SK-N-SH (cell line): ENCODE data around the gene PLIN5. TPM values are rescaled to one million over a fixed set of nuclear protein-coding genes. Genes with fewer than 3 reads are reported as not detected.

Experiments
- CTCF ChIA-PET: fragments of 300-600, 350-600 bp; formaldehyde crosslinking; extraction: SDS; loops from one replicate; lab custom pipeline; 2021; lab: Yijun Ruan, JAX
- POLR2A ChIA-PET: fragments of 350-600 bp; sonication (Branson Sonifier 250); formaldehyde crosslinking; extraction: SDS; loops from one replicate; lab custom pipeline; 2020; ENCODE audit warnings: antibody characterized with exemption, inconsistent platforms; lab: Yijun Ruan, JAX
- DNase-seq: peaks from one replicate; pipeline ENCODE4 v3.0.0; 2012
- H2AFZ ChIP-seq: fragments of 200-600 bp; sonication (generic); 2 replicates; pipeline ENCODE4 v1.8.1; 2016; ENCODE audit warnings: antibody characterized with exemption, mild to moderate bottlenecking, low read depth
- H3F3A ChIP-seq: fragments of 200-600 bp; sonication (generic); replicated peaks from 2 replicates; pipeline ENCODE3; 2016; ENCODE audit warnings: antibody characterized with exemption, mild to moderate bottlenecking; ENCODE audit not compliant: insufficient read depth
- H3K27ac ChIP-seq, 2 experiments: fragments of 200-500 bp in 1 of 2; fragments of 200-600 bp in 1 of 2; sonication (Bioruptor generic) in 1 of 2; sonication (generic), shearing (Covaris generic) in 1 of 2; 2 replicates each; pipeline versions ENCODE4 v1.5.1 to v1.6.1; 2014 to 2016; ENCODE audit warnings: low read depth in 2 of 2, inconsistent platforms in 1 of 2, low read length in 1 of 2, mild to moderate bottlenecking in 1 of 2, mixed read lengths in 1 of 2
- H3K27me3 ChIP-seq: fragments of 200-600 bp; sonication (generic), shearing (Covaris generic); 2 replicates; pipeline ENCODE4 v1.6.1; 2016; ENCODE audit warnings: mixed run types; ENCODE audit not compliant: insufficient read depth
- H3K36me3 ChIP-seq, 2 experiments: fragments of 200-500 bp in 1 of 2; fragments of 200-600 bp in 1 of 2; sonication (Bioruptor generic) in 1 of 2; sonication (generic) in 1 of 2; replicated peaks in 1 of 2; 2 replicates each; pipeline versions ENCODE3 to v1.5.1; 2014 to 2016; ENCODE audit warnings: low read length in 1 of 2, mild to moderate bottlenecking in 1 of 2; ENCODE audit not compliant: insufficient read depth in 2 of 2, control insufficient read depth in 1 of 2
- H3K4me1 ChIP-seq, 2 experiments: fragments of 200-500 bp in 1 of 2; fragments of 200-600 bp in 1 of 2; sonication (Bioruptor generic) in 1 of 2; sonication (generic), shearing (Covaris generic) in 1 of 2; 2 replicates each; pipeline versions ENCODE4 v1.5.1 to v1.6.1; 2014 to 2016; ENCODE audit warnings: low read depth in 1 of 2, low read length in 1 of 2, mixed run types in 1 of 2; ENCODE audit not compliant: insufficient read depth in 2 of 2, control insufficient read depth in 1 of 2
- H3K4me2 ChIP-seq: fragments of 200-600 bp; sonication (generic), shearing (Covaris generic); 2 replicates; pipeline ENCODE4 v1.6.1; 2017; ENCODE audit warnings: mixed run types
- H3K4me3 ChIP-seq, 2 experiments: fragments of 200-500 bp in 1 of 2; fragments of 200-600 bp in 1 of 2; sonication (Bioruptor generic) in 1 of 2; sonication (generic), shearing (Covaris generic) in 1 of 2; 2 replicates each; pipeline versions ENCODE4 v1.5.1 to v1.8.1; 2014 to 2016; ENCODE audit warnings: low read depth in 2 of 2, inconsistent platforms in 1 of 2, low read length in 1 of 2, mild to moderate bottlenecking in 1 of 2, mixed read lengths in 1 of 2, moderate library complexity in 1 of 2
- H3K79me2 ChIP-seq: fragments of 200-600 bp; sonication (generic); 2 replicates; pipeline ENCODE4 v1.8.1; 2017; ENCODE audit warnings: mild to moderate bottlenecking; ENCODE audit not compliant: insufficient read depth
- H3K9ac ChIP-seq: fragments of 200-600 bp; sonication (generic); 2 replicates; pipeline ENCODE4 v1.6.1; 2017; ENCODE audit warnings: mixed run types
- H3K9me2 ChIP-seq: fragments of 200-600 bp; sonication (generic); 2 replicates; pipeline ENCODE4 v1.6.1; 2017; ENCODE audit warnings: mixed run types
- H3K9me3 ChIP-seq: fragments of 200-600 bp; sonication (generic); 2 replicates; pipeline ENCODE4 v1.6.1; 2017; ENCODE audit warnings: mixed run types, mild to moderate bottlenecking, moderate library complexity
- H4K20me1 ChIP-seq: fragments of 200-600 bp; sonication (generic); 2 replicates; pipeline ENCODE4 v1.6.1; 2017; ENCODE audit warnings: mild to moderate bottlenecking, mixed run types; ENCODE audit not compliant: insufficient read depth
- ELF1 ChIP-seq: IDR thresholded peaks from 2 replicates; pipeline ENCODE4 v1.4.0; 2012
- EP300 ChIP-seq, 2 experiments: IDR thresholded peaks; 2 replicates each; pipeline versions ENCODE4 v1.4.0 to v1.6.1; 2012; ENCODE audit warnings: borderline replicate concordance in 1 of 2, low read depth in 1 of 2, low read length in 1 of 2
- EZH2phosphoT487 ChIP-seq: fragments of 200-600 bp; sonication (generic); IDR thresholded peaks from 2 replicates; pipeline ENCODE4 v1.6.1; 2017; ENCODE audit warnings: low read depth, mixed run types, mild to moderate bottlenecking, antibody characterized with exemption, moderate library complexity, borderline replicate concordance
- FOSL2 ChIP-seq: IDR thresholded peaks from 2 replicates; pipeline ENCODE4 v1.4.0; 2012; ENCODE audit warnings: low read depth, mild to moderate bottlenecking, moderate library complexity, borderline replicate concordance
- FOXJ3 ChIP-seq: sonication (generic); formaldehyde crosslinking; IDR thresholded peaks from 2 replicates; pipeline ENCODE4 v1.5.1; 2020; ENCODE audit warnings: mild to moderate bottlenecking, missing genetic modification reagents
- FOXM1 ChIP-seq: IDR thresholded peaks from 2 replicates; pipeline ENCODE4 v1.4.0; 2012; ENCODE audit warnings: low read depth, mild to moderate bottlenecking
- GATA2 ChIP-seq: sonication (generic); formaldehyde crosslinking; IDR thresholded peaks from 2 replicates; pipeline ENCODE4 v1.5.0; 2020; ENCODE audit warnings: mild to moderate bottlenecking, missing genetic modification reagents
- JUND ChIP-seq: IDR thresholded peaks from 2 replicates; pipeline ENCODE4 v1.4.0; 2012
- MXI1 ChIP-seq: IDR thresholded peaks from 2 replicates; pipeline ENCODE4 v1.6.1; 2012; ENCODE audit warnings: mild to moderate bottlenecking, low read depth, low read length, improper control_type of control experiment
- NFIC ChIP-seq: IDR thresholded peaks from 2 replicates; pipeline ENCODE4 v1.4.0; 2012; ENCODE audit warnings: borderline replicate concordance
- RFX5 ChIP-seq: IDR thresholded peaks from 2 replicates; pipeline ENCODE4 v1.6.1; 2012; ENCODE audit warnings: mild to moderate bottlenecking, improper control_type of control experiment, low read length
- RXRA ChIP-seq: IDR thresholded peaks from 2 replicates; pipeline ENCODE4 v1.4.0; 2012; ENCODE audit warnings: low read depth, mild to moderate bottlenecking, borderline replicate concordance
- TAF1 ChIP-seq: IDR thresholded peaks from 2 replicates; pipeline ENCODE4 v1.6.1; 2012; ENCODE audit warnings: low read depth, mild to moderate bottlenecking, low read length, moderate library complexity, borderline replicate concordance
- WGBS: methylation state at CpG from one replicate; pipeline ENCODE4 v1.1.6; 2017; ENCODE audit warnings: low lambda C conversion rate; 5-methylcytosine and 5-hydroxymethylcytosine counted together
- polyA plus RNA-seq, 3 experiments: library from polyadenylated mRNA; depleted of rRNA; stranded (reverse); fragments of >200 nt; gene quantifications; 2 replicates each; pipeline ENCODE4 v1.2.3, GENCODE V29; 2012
- TF ChIP-seq, protein P1 (sequence below): IDR thresholded peaks from 2 replicates; pipeline ENCODE4 v1.4.0; 2012; ENCODE audit warnings: low read depth, borderline replicate concordance
- TF ChIP-seq, protein P2 (sequence below): IDR thresholded peaks from 2 replicates; pipeline ENCODE4; 2012
- TF ChIP-seq, protein P3 (sequence below): fragments of 200-600 bp; sonication (generic); IDR thresholded peaks from 2 replicates; pipeline ENCODE4 v1.6.1; 2017; ENCODE audit warnings: antibody characterized with exemption, mild to moderate bottlenecking, moderate library complexity
- TF ChIP-seq, protein P4 (sequence below): IDR thresholded peaks from 2 replicates; pipeline ENCODE4 v1.4.0; 2012; ENCODE audit warnings: low read depth, borderline replicate concordance
- TF ChIP-seq, protein P5 (sequence below): IDR thresholded peaks from 2 replicates; pipeline ENCODE4 v1.4.0; 2012; ENCODE audit warnings: low read depth

PLIN5 gene
- polyA plus RNA-seq, 1 of the 3 experiments (the other 2 are of a cell fraction): 0.59 TPM

DNA sequence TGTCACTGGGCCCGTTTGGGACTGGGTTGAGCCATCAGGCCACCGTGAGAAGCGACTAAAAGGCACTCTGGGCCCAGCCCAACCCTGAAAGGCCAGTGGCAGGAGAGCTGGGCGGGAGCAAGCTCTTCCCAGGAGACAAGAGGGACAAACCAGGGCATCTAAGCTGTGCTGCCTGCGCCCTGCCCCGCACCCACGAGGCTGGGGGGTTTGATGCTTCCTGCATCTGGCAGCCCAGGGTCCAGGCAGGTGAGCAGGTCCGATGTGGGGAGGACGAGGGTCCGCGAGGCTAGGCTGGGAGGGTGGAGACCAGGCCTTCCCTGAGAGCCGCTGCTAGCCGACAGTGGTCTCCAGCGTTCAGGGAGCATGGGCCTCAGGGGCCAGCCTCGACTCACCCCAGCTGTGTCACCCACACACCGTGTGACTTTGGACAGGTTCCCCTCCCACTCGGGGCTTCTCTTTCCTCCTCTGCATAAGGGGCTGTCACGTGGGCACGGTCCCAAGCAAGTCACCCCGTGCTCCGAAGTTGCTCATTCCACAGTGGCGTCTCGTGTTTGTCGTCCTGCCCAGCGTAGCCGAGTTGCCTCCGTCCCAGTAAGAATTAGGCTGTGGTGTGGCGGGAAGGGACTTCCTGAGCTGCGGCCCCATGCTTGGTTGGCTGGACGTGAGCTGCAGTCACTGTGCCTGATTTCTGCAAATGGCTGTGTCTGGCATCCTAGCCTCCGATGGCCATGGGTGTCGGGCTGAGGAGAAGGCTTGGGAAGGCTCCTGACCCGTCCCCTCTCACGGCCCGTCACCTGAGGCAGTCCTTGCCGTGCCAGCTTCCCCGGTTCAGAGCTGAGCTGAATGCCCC is 32.5 kb downstream of the PLIN5 start:
- POLR2A ChIA-PET: interaction anchor here (1.2 kb wide), 1 partner anchor 28 kb away, joined by 4 read pairs; no protein-coding TSS in a partner anchor
- Histone ChIP-seq H3F3A (peaks cover 3% of the 10 kb centered on the region), H3K9ac (no peak overlapping the region), H3K4me1 (0 out of 4 replicates have a peak, but pooled peaks cover 0 to 7% of the 10 kb centered on the region in 2 experiments), H3K4me3 (no peak overlapping the region), H3K9me2 (no peaks in the 10 kb centered on the region), H3K36me3 (peaks cover 0 to 52% of the 10 kb centered on the region in 2 experiments), H3K4me2 (no peak overlapping the region), H3K79me2 (no peaks in the 10 kb centered on the region), H3K27ac (no peak overlapping the region), H2AFZ (no peak overlapping the region), H3K27me3 (no peaks in the 10 kb centered on the region), H4K20me1 (no peaks in the 10 kb centered on the region), H3K9me3 (no peaks in the 10 kb centered on the region)
- WGBS: 88% methylated on average over 8 of the region's 37 CpGs
- TF ChIP-seq NFIC (no peak), RFX5 (no peak), EZH2phosphoT487 (no peak), EP300 (IDR thresholded peaks at IDR 0.05; ENCODE audit: borderline replicate concordance in 1 of 2, low read depth in 1 of 2, low read length in 1 of 2) (no peak), RXRA (no peak), MXI1 (no peak), ELF1 (no peak), JUND (no peak), FOXM1 (no peak), FOSL2 (no peak), FOXJ3 (CRISPR knock-in tag) (no peak), TAF1 (no peak), GATA2 (CRISPR knock-in tag) (no peak)
- TF ChIP-seq, protein P1, sequence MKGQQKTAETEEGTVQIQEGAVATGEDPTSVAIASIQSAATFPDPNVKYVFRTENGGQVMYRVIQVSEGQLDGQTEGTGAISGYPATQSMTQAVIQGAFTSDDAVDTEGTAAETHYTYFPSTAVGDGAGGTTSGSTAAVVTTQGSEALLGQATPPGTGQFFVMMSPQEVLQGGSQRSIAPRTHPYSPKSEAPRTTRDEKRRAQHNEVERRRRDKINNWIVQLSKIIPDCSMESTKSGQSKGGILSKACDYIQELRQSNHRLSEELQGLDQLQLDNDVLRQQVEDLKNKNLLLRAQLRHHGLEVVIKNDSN: no peak
- TF ChIP-seq, protein P2, sequence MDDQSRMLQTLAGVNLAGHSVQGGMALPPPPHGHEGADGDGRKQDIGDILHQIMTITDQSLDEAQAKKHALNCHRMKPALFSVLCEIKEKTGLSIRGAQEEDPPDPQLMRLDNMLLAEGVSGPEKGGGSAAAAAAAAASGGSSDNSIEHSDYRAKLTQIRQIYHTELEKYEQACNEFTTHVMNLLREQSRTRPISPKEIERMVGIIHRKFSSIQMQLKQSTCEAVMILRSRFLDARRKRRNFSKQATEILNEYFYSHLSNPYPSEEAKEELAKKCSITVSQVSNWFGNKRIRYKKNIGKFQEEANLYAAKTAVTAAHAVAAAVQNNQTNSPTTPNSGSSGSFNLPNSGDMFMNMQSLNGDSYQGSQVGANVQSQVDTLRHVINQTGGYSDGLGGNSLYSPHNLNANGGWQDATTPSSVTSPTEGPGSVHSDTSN: no peak
- TF ChIP-seq, protein P3, sequence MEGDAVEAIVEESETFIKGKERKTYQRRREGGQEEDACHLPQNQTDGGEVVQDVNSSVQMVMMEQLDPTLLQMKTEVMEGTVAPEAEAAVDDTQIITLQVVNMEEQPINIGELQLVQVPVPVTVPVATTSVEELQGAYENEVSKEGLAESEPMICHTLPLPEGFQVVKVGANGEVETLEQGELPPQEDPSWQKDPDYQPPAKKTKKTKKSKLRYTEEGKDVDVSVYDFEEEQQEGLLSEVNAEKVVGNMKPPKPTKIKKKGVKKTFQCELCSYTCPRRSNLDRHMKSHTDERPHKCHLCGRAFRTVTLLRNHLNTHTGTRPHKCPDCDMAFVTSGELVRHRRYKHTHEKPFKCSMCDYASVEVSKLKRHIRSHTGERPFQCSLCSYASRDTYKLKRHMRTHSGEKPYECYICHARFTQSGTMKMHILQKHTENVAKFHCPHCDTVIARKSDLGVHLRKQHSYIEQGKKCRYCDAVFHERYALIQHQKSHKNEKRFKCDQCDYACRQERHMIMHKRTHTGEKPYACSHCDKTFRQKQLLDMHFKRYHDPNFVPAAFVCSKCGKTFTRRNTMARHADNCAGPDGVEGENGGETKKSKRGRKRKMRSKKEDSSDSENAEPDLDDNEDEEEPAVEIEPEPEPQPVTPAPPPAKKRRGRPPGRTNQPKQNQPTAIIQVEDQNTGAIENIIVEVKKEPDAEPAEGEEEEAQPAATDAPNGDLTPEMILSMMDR: no peak
- TF ChIP-seq, protein P4, sequence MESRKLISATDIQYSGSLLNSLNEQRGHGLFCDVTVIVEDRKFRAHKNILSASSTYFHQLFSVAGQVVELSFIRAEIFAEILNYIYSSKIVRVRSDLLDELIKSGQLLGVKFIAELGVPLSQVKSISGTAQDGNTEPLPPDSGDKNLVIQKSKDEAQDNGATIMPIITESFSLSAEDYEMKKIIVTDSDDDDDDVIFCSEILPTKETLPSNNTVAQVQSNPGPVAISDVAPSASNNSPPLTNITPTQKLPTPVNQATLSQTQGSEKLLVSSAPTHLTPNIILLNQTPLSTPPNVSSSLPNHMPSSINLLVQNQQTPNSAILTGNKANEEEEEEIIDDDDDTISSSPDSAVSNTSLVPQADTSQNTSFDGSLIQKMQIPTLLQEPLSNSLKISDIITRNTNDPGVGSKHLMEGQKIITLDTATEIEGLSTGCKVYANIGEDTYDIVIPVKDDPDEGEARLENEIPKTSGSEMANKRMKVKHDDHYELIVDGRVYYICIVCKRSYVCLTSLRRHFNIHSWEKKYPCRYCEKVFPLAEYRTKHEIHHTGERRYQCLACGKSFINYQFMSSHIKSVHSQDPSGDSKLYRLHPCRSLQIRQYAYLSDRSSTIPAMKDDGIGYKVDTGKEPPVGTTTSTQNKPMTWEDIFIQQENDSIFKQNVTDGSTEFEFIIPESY: no peak
- TF ChIP-seq, protein P5, sequence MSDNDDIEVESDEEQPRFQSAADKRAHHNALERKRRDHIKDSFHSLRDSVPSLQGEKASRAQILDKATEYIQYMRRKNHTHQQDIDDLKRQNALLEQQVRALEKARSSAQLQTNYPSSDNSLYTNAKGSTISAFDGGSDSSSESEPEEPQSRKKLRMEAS: no peak
- DNase-seq: no peak
- CTCF ChIA-PET: interaction anchor here (0.6 to 4.1 kb wide), 2 partner anchors 19 to 22 kb away, joined by 3 to 24 read pairs; no protein-coding TSS in a partner anchor
